ENCODE measurements around the gene ZSWIM1. TPM values are rescaled to one million over a fixed set of nuclear protein-coding genes. Genes with fewer than 3 reads are reported as not detected.

The ZSWIM1 gene
- total and polyA plus RNA-seq, 2 of the 4 experiments (the other 2 are of a cell fraction) = 4.2 to 10.0 TPM

GRCh38 chr20:45890985-45891983 lies 10.3 kb downstream of the ZSWIM1 start, which contains the start of the genes CTSA and NEURL2 (continued):
- no peak for TF ChIP-seq NFE2L2 (IDR thresholded peaks at IDR 0.05; ENCODE audit: low read depth, low read length)
- TF ChIP-seq CHD1 (IDR thresholded peaks at IDR 0.05; ENCODE audit: low read depth, low read length) = no peak
- TF ChIP-seq MAFK (IDR thresholded peaks at IDR 0.05; ENCODE audit: low read depth, low read length) = no peak
- no peak for TF ChIP-seq RCOR1 (IDR thresholded peaks at IDR 0.05; ENCODE audit: insufficient replicate concordance, low read length)
- TF ChIP-seq SMC3 (IDR thresholded peaks at IDR 0.05; ENCODE audit: low read depth, low read length) = no peak
